Measurements from ENCODE around the gene DNAI1. TPM values are rescaled to one million over a fixed set of nuclear protein-coding genes. Genes with fewer than 3 reads are reported as not detected.

The DNAI1 gene
- total and polyA plus RNA-seq, 12 donors, result 0.06 to 1.4 (median 0.28) TPM; not detected in 7

DNA sequence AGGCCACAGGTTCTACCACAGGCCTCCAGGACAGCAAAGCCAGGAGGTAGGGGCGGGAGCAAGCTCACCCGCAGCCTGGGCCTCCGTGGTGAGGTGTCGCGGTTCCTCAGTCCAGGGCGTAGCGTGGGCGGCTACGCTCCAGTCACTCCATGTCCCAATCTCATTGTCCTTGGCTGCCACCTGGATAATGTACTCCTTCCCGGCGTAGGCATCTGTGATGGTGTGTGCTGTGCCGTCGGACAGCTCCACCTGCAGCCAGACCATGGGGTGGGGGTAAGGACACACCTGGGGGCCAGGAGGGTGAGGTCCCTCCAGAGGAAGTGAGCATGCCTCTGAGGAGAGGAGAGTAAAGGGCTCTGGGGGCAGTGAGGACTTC is 94.0 kb downstream of the DNAI1 start:
- TF ChIP-seq, protein P1, sequence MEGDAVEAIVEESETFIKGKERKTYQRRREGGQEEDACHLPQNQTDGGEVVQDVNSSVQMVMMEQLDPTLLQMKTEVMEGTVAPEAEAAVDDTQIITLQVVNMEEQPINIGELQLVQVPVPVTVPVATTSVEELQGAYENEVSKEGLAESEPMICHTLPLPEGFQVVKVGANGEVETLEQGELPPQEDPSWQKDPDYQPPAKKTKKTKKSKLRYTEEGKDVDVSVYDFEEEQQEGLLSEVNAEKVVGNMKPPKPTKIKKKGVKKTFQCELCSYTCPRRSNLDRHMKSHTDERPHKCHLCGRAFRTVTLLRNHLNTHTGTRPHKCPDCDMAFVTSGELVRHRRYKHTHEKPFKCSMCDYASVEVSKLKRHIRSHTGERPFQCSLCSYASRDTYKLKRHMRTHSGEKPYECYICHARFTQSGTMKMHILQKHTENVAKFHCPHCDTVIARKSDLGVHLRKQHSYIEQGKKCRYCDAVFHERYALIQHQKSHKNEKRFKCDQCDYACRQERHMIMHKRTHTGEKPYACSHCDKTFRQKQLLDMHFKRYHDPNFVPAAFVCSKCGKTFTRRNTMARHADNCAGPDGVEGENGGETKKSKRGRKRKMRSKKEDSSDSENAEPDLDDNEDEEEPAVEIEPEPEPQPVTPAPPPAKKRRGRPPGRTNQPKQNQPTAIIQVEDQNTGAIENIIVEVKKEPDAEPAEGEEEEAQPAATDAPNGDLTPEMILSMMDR (IDR thresholded peaks at IDR 0.05), result no peak
- TF ChIP-seq POLR2A (IDR thresholded peaks at IDR 0.05), result no peak
- H3K9me3 ChIP-seq (replicated peaks in 1 of 3), result no peaks in the 10 kb centered on the region
- intact Hi-C loops (cut with DNase I), result no loop called here
- H3K4me3 ChIP-seq, result no peak overlapping the region
- no peaks in the 10 kb centered on the region for H3K36me3 ChIP-seq (replicated peaks in 1 of 2)
- 93 to 100% (median 95%) methylated on average over 2 to 13 of the region's 13 CpGs for WGBS, 4 donors
- H3K27me3 ChIP-seq, result no peaks in the 10 kb centered on the region
- DNase-seq, result no peak
- no peak overlapping the region for H3K27ac ChIP-seq
- H3K4me1 ChIP-seq (replicated peaks in 1 of 2), result no peaks in the 10 kb centered on the region

DNA sequence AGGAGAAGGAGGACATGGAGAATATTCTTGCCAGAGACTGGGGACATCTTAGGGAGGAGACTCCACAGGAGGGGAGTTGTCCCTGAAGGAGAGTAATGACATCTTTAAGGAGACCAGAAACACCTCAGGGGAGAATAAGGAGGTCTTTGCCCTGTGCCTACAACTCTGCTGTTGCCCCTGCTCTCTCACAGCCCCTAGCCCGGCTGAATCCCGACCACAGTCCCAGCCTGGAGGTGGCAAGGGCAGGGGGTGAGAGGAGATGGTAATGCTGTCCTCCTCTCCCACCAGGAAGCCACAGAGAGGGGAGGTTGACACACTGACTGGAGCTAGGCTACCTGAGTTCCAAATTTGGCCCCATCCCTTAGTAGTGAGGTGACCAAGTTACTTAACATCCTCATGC is 94.4 kb downstream of the DNAI1 start:
- Histone ChIP-seq H3K9me3 (replicated peaks in 1 of 3) (no peaks in the 10 kb centered on the region), H3K36me3 (replicated peaks in 1 of 2) (no peaks in the 10 kb centered on the region), H3K27ac (no peak overlapping the region), H3K4me1 (replicated peaks in 1 of 2) (no peaks in the 10 kb centered on the region), H3K27me3 (no peaks in the 10 kb centered on the region), H3K4me3 (no peak overlapping the region)
- intact Hi-C loops (cut with DNase I), result no loop called here
- no peak for TF ChIP-seq POLR2A (IDR thresholded peaks at IDR 0.05)
- TF ChIP-seq, protein P1 (IDR thresholded peaks at IDR 0.05), result no peak
- DNase-seq, result peak in 1 of 7 donors; percentile 8
- 71 to 100% (median 91%) methylated on average over 2 of the region's 2 CpGs for WGBS, 4 donors

DNA sequence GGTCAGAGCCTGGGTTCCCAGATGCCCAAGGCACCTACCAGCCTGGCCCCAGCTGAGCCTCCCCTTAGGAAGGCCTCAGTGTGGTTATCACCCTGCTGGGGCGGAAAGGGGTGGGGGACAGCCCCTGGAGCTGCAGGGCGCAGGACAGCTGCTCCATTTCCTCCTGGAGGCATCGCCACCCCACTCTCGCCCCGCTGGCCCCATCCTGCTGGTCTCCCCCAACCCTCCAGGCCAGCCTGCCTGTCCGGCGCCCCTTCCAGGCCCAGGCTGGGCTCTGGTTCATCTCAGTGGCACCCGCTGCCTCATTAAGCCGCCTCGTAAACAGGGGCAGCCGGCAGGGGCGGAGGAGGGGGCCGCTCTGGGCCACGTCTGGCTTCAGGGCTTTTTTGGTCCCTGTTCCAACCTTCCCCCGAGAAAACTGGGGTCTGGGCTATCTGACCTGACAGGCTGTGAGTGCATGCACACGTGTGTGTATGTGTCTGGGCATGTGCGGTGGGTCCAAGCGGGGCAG is 95.0 kb downstream of the DNAI1 start:
- H3K4me1 ChIP-seq (replicated peaks in 1 of 2), result no peaks in the 10 kb centered on the region
- H3K36me3 ChIP-seq (replicated peaks in 1 of 2), result no peaks in the 10 kb centered on the region
- peak in 1 of 7 donors; percentile 5 for DNase-seq
- no peaks in the 10 kb centered on the region for H3K9me3 ChIP-seq (replicated peaks in 1 of 3)
- H3K27me3 ChIP-seq, result no peaks in the 10 kb centered on the region
- TF ChIP-seq, protein P1 (IDR thresholded peaks at IDR 0.05), result no peak
- no peak for TF ChIP-seq POLR2A (IDR thresholded peaks at IDR 0.05)
- intact Hi-C loops (cut with DNase I), result no loop called here
- whole genome bisulfite sequencing, 4 donors, result 70 to 90% (median 81%) methylated on average over 3 to 18 of the region's 18 CpGs
- no peak overlapping the region for H3K4me3 ChIP-seq
- H3K27ac ChIP-seq, result no peak overlapping the region

DNA sequence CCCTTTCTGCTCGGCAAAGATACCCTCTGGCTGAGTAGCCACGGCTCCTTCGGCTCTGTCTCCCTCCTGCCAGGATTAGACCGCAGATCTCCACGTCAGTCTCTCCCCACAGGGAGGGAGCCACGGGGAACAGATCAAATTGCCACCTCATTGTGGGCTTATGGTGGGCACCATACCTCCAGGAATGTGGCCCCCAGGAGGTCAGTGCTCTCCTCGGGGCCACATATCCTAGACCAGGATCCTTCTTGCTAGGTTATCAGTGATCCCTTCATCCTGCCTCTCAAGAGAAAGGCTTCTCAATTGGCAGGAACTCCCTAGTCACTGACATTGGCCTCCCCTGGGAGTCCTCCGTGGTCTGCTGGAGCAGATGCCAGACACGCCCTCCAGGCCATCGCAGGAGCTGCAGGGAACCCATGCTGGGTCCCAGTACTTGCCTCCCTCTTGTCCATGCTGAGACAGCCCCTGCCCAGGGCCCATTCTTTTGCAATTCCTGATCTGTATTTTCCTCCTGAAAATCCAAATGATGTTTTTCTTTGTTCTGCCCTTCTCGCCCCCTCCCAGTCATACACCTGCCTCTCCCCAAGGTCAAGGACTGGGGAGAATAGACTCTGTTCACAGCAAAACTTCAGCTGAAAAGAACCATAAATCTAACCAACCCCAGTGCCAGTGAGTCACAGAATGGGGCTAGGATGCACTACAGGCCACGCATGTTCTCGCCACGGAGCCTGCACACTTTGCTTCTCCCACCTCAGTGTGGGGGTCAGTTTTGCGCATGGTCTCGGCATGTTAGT is 95.8 kb downstream of the DNAI1 start:
- DNase-seq, result no peak
- WGBS, 4 donors, result 68 to 77% (median 74%) methylated on average over 8 to 16 of the region's 16 CpGs
- no peaks in the 10 kb centered on the region for H3K9me3 ChIP-seq (replicated peaks in 1 of 3)
- no peaks in the 10 kb centered on the region for H3K36me3 ChIP-seq (replicated peaks in 1 of 2)
- H3K4me3 ChIP-seq, result no peak overlapping the region
- H3K27ac ChIP-seq, result no peak overlapping the region
- TF ChIP-seq, protein P1 (IDR thresholded peaks at IDR 0.05), result no peak
- no peak for TF ChIP-seq POLR2A (IDR thresholded peaks at IDR 0.05)
- no peaks in the 10 kb centered on the region for H3K27me3 ChIP-seq
- peaks cover under 1 to 3% of the 10 kb centered on the region in 2 donors for H3K4me1 ChIP-seq (replicated peaks in 1 of 2)
- intact Hi-C loops (cut with DNase I), result no loop called here
